ENCODE measurements around the gene ABO.

The ABO gene

DNA sequence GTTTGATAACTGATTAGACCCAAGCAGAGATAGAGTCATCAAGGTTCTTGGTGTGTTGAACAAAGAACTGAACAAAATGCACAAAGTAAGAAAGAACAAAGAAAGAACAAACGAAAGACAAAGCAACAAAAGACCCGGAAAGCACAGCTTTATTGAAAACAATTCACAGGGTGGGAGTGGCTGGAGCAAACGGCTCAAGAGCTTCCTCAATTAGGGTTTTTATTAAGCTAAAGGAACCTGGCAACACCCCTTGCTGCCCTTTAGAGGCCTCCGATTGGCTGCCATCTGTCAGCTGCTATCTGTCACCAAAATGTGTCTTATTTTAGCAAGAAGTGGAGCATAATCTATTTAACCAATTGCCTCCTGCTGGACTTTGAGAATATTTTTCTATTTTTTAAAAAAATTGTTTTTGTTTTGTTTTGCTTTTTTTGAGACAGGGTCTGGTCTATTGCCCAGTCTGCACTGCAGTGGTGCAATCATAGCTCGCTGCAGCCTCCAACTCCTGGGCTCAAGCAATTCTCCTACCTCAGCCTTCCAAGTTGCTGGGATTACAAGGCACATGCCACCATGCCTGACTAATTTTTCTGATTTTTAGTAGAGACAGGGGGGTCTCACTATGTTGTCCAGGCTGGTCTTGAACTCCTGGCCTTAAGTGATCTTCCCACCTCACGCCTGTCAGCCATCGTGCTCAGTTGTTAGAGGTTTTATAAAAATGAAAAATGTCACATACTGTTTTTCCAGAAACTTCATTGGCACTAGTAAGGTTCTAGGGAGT, 7.7 kb upstream of the ABO start:
- POLR2A ChIA-PET = no interaction called here
- CTCF ChIA-PET = interaction anchor here (0.6 to 1.3 kb wide), 3 partner anchors 92 to 123 kb away, joined by 3 read pairs; no protein-coding TSS in a partner anchor
- peak; percentile 69; the same call in 1 of the 2 replicates for TF ChIP-seq ZNF121 (tag by site-specific recombination; IDR thresholded peaks at IDR 0.05)
- no peak for TF ChIP-seq KLF9 (tag by site-specific recombination; IDR thresholded peaks at IDR 0.05; ENCODE audit: low read depth)

DNA sequence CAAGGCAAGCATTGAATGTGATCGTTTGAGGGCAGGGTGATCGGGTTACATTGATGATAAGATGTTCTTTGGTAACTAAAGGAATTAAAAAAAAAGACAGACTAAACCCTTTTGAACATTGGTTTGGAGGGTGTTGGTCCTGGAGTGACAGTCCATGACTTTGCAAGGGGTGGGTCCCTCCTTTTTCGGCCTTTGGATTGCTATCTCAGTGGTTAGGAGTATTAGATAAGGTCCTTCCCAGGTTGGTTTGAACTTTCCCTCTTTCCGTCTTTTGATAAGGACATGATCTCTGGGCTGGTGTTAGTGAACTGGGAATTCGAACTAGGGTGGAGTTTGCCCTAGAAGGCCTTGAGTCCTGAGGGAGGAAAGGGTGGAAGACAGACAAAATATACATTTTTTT, 5.4 kb upstream of the ABO start:
- Histone ChIP-seq H3K36me3 (ENCODE audit: control insufficient read depth in 2 of 2, insufficient read depth in 1 of 2, low read length in 2 of 2) (no peaks in the 10 kb centered on the region), H3K4me1 (ENCODE audit: control insufficient read depth, insufficient read depth, low read length) (no peaks in the 10 kb centered on the region), H3K4me3 (ENCODE audit: low read depth, low read length) (no peak overlapping the region), H3K9me3 (ENCODE audit: control insufficient read depth, insufficient read depth, low read depth, low read length) (no peaks in the 10 kb centered on the region), H3K27ac (ENCODE audit: extremely low read depth, low read depth, low read length) (no peak overlapping the region)
- ChIA-PET CTCF (no interaction called here), POLR2A (no interaction called here)
- TF ChIP-seq HOXC10 (CRISPR knock-in tag; IDR thresholded peaks at IDR 0.05) (no peak), ZNF677 (tag by site-specific recombination; IDR thresholded peaks at IDR 0.05) (no peak), ZNF324 (tag by site-specific recombination; IDR thresholded peaks at IDR 0.05) (no peak), MEIS1 (CRISPR knock-in tag; IDR thresholded peaks at IDR 0.05; ENCODE audit: borderline replicate concordance) (no peak), ZNF248 (tag by site-specific recombination; IDR thresholded peaks at IDR 0.05) (no peak), ZEB2 (tag by site-specific recombination; IDR thresholded peaks at IDR 0.05) (no peak), SP2 (tag by site-specific recombination; IDR thresholded peaks at IDR 0.05) (no peak), ZSCAN23 (tag by site-specific recombination; IDR thresholded peaks at IDR 0.05) (no peak), TCF7L2 (IDR thresholded peaks at IDR 0.05; ENCODE audit: borderline replicate concordance, low read depth, low read length) (no peak), ZNF558 (tag by site-specific recombination; IDR thresholded peaks at IDR 0.05) (no peak), ZNF175 (tag by site-specific recombination; IDR thresholded peaks at IDR 0.05) (no peak)
- TF ChIP-seq, protein P1, sequence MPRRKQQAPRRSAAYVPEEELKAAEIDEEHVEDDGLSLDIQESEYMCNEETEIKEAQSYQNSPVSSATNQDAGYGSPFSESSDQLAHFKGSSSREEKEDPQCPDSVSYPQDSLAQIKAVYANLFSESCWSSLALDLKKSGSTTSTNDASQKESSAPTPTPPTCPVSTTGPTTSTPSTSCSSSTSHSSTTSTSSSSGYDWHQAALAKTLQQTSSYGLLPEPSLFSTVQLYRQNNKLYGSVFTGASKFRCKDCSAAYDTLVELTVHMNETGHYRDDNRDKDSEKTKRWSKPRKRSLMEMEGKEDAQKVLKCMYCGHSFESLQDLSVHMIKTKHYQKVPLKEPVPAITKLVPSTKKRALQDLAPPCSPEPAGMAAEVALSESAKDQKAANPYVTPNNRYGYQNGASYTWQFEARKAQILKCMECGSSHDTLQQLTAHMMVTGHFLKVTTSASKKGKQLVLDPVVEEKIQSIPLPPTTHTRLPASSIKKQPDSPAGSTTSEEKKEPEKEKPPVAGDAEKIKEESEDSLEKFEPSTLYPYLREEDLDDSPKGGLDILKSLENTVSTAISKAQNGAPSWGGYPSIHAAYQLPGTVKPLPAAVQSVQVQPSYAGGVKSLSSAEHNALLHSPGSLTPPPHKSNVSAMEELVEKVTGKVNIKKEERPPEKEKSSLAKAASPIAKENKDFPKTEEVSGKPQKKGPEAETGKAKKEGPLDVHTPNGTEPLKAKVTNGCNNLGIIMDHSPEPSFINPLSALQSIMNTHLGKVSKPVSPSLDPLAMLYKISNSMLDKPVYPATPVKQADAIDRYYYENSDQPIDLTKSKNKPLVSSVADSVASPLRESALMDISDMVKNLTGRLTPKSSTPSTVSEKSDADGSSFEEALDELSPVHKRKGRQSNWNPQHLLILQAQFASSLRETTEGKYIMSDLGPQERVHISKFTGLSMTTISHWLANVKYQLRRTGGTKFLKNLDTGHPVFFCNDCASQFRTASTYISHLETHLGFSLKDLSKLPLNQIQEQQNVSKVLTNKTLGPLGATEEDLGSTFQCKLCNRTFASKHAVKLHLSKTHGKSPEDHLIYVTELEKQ (tag by site-specific recombination; IDR thresholded peaks at IDR 0.05; ENCODE audit: borderline replicate concordance) = no peak
- TF ChIP-seq, protein P2, sequence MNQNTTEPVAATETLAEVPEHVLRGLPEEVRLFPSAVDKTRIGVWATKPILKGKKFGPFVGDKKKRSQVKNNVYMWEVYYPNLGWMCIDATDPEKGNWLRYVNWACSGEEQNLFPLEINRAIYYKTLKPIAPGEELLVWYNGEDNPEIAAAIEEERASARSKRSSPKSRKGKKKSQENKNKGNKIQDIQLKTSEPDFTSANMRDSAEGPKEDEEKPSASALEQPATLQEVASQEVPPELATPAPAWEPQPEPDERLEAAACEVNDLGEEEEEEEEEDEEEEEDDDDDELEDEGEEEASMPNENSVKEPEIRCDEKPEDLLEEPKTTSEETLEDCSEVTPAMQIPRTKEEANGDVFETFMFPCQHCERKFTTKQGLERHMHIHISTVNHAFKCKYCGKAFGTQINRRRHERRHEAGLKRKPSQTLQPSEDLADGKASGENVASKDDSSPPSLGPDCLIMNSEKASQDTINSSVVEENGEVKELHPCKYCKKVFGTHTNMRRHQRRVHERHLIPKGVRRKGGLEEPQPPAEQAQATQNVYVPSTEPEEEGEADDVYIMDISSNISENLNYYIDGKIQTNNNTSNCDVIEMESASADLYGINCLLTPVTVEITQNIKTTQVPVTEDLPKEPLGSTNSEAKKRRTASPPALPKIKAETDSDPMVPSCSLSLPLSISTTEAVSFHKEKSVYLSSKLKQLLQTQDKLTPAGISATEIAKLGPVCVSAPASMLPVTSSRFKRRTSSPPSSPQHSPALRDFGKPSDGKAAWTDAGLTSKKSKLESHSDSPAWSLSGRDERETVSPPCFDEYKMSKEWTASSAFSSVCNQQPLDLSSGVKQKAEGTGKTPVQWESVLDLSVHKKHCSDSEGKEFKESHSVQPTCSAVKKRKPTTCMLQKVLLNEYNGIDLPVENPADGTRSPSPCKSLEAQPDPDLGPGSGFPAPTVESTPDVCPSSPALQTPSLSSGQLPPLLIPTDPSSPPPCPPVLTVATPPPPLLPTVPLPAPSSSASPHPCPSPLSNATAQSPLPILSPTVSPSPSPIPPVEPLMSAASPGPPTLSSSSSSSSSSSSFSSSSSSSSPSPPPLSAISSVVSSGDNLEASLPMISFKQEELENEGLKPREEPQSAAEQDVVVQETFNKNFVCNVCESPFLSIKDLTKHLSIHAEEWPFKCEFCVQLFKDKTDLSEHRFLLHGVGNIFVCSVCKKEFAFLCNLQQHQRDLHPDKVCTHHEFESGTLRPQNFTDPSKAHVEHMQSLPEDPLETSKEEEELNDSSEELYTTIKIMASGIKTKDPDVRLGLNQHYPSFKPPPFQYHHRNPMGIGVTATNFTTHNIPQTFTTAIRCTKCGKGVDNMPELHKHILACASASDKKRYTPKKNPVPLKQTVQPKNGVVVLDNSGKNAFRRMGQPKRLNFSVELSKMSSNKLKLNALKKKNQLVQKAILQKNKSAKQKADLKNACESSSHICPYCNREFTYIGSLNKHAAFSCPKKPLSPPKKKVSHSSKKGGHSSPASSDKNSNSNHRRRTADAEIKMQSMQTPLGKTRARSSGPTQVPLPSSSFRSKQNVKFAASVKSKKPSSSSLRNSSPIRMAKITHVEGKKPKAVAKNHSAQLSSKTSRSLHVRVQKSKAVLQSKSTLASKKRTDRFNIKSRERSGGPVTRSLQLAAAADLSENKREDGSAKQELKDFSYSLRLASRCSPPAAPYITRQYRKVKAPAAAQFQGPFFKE (tag by site-specific recombination; IDR thresholded peaks at IDR 0.05; ENCODE audit: borderline replicate concordance) = no peak
- TF ChIP-seq, protein P3, sequence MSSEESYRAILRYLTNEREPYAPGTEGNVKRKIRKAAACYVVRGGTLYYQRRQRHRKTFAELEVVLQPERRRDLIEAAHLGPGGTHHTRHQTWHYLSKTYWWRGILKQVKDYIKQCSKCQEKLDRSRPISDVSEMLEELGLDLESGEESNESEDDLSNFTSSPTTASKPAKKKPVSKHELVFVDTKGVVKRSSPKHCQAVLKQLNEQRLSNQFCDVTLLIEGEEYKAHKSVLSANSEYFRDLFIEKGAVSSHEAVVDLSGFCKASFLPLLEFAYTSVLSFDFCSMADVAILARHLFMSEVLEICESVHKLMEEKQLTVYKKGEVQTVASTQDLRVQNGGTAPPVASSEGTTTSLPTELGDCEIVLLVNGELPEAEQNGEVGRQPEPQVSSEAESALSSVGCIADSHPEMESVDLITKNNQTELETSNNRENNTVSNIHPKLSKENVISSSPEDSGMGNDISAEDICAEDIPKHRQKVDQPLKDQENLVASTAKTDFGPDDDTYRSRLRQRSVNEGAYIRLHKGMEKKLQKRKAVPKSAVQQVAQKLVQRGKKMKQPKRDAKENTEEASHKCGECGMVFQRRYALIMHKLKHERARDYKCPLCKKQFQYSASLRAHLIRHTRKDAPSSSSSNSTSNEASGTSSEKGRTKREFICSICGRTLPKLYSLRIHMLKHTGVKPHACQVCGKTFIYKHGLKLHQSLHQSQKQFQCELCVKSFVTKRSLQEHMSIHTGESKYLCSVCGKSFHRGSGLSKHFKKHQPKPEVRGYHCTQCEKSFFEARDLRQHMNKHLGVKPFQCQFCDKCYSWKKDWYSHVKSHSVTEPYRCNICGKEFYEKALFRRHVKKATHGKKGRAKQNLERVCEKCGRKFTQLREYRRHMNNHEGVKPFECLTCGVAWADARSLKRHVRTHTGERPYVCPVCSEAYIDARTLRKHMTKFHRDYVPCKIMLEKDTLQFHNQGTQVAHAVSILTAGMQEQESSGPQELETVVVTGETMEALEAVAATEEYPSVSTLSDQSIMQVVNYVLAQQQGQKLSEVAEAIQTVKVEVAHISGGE (tag by site-specific recombination; conservative IDR thresholded peaks at IDR 0.05; ENCODE audit: low read depth) = no peak
- TF ChIP-seq, protein P4, sequence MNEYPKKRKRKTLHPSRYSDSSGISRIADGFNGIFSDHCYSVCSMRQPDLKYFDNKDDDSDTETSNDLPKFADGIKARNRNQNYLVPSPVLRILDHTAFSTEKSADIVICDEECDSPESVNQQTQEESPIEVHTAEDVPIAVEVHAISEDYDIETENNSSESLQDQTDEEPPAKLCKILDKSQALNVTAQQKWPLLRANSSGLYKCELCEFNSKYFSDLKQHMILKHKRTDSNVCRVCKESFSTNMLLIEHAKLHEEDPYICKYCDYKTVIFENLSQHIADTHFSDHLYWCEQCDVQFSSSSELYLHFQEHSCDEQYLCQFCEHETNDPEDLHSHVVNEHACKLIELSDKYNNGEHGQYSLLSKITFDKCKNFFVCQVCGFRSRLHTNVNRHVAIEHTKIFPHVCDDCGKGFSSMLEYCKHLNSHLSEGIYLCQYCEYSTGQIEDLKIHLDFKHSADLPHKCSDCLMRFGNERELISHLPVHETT (tag by site-specific recombination; IDR thresholded peaks at IDR 0.05) = no peak

More for the DNA sequence above, 7.7 kb upstream of the ABO start:
- H3K36me3 ChIP-seq (ENCODE audit: control insufficient read depth in 2 of 2, insufficient read depth in 1 of 2, low read length in 2 of 2) = no peaks in the 10 kb centered on the region
- no peak overlapping the region for H3K4me3 ChIP-seq (ENCODE audit: low read depth, low read length)
- no peak overlapping the region for H3K27ac ChIP-seq (ENCODE audit: extremely low read depth, low read depth, low read length)
- no peaks in the 10 kb centered on the region for H3K9me3 ChIP-seq (ENCODE audit: control insufficient read depth, insufficient read depth, low read depth, low read length)
- no peaks in the 10 kb centered on the region for H3K4me1 ChIP-seq (ENCODE audit: control insufficient read depth, insufficient read depth, low read length)
